Measurements from ENCODE around the gene ENDOG.
A peak's percentile ranks its signal among the peaks of the same experiment; 100 is the strongest.

GRCh38 chr9:128818099-128818838, at the start of gene ENDOG:
- TF ChIP-seq POLR2A (IDR thresholded peaks at IDR 0.05; ENCODE audit: low read length): peak; percentile 90
- TF ChIP-seq GATA1 (IDR thresholded peaks at IDR 0.05; ENCODE audit: low read depth, low read length): no peak

Measured in erythroblast (primary cell).